ENCODE results near the gene PBX2. TPM values are rescaled to one million over a fixed set of nuclear protein-coding genes. Genes with fewer than 3 reads are reported as not detected.
"Not testable (repeated sequence)": the region's sequence is repeated elsewhere in the genome, so short reads cannot be mapped to it uniquely, and the experiment has no call there.

The PBX2 gene, protein sequence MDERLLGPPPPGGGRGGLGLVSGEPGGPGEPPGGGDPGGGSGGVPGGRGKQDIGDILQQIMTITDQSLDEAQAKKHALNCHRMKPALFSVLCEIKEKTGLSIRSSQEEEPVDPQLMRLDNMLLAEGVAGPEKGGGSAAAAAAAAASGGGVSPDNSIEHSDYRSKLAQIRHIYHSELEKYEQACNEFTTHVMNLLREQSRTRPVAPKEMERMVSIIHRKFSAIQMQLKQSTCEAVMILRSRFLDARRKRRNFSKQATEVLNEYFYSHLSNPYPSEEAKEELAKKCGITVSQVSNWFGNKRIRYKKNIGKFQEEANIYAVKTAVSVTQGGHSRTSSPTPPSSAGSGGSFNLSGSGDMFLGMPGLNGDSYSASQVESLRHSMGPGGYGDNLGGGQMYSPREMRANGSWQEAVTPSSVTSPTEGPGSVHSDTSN
- 103 TPM for total RNA-seq

DNA sequence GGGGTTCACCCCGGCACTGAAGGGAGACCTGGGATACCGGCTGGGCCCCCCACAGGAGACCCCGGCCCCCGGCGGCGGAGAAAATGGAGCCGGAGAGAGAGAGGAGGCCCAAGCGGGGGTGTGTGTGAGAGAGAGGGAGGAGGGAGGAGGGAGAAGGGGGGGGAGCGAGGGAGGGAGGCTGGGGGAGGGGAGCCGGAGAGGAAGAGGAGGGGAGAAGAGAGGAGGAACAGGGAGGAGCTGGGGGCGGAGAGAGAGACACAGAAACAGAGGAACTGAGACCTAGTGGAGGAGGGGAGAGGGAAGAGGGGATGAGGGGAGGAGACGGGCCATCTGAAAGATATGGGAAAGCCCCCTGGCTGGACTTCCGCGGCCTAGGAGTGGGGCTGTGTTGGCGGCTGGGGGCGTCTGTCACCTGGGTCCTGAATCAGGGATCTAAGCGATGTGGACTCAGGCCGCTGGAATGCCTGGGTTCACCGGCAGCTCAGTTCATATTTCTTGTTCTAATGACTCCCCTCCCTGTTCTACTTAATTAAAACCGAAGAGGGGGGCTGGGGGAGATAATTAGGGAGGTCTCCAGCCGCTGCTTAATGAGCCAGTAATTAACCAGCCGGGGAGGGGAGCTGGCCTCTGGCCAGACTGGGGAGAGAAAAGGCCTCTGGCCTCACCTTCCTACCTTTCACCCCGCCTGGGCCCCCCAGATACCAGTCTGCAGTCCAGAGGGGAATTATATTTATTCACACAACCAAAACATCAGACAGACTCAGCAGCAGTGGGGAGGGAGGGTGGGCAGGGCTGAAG is at the start of gene PBX2:
TSS of gene PBX2 (minus strand) at position 149 of the 798 bp plus-strand sequence. CDS start 287 bp downstream, outside the sequence.
- peak; percentile 96 for DNase-seq (ENCODE audit: low spot score)

DNA sequence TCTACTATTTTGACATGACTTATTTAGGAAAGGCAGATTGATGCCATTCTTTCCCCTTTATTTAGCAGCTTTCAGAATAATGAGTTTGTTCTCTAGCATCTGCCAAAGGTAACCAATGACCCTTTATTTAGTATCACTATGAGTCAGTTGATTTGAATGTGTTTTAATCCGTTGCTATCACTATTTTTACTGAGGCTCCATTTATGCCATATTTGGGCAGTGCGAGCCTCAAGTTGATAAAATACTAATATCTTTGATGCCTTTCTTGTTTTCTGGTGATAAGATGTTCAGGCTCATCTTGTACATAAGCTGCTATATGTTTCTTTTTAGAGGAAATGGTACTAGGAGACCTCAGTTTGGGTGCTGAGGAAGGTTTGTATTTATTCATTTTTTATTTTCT is 49.5 kb upstream of the PBX2 start:
- no peak for DNase-seq (ENCODE audit: low spot score)

DNA sequence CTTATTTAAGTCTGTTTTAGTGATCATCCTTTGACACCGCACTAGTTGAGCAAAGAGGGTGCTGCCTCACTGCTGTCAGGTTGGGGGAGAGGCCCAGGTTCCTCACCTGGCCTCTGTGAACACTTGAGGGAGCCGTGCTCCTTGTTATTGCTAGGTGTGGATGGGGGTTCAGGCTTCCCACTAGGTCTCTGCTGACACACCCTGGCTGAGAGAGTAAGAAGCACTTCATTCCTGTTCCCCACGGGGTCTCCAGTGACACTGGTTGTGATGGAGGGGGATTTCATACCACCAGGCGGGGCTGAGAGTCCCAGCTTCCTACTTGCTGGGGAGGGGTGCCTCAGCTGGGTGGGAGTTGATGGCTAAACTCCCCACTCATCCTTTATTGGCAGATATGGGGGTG is 44.9 kb upstream of the PBX2 start:
- no peak for DNase-seq (ENCODE audit: low spot score)

DNA sequence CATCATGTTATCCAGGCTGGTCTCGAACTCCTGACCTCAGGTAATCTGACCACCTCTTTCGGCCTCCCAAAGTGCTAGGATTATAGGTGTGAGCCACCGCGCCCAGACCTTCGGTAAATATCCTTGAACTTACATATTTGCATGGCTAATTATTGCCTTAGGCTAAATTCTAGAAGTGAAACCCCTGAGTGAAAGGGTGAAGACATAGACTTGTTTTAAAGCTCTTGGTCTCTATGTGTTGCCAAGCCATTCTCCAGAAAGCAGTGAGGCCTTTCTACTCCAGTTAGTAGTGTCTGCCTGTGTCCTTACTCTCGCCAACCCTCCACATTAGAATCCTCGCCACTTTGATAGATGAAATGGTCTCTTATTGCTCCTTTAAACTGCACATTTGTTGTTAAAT is 36.4 kb upstream of the PBX2 start:
- no peak for DNase-seq (ENCODE audit: low spot score)

DNA sequence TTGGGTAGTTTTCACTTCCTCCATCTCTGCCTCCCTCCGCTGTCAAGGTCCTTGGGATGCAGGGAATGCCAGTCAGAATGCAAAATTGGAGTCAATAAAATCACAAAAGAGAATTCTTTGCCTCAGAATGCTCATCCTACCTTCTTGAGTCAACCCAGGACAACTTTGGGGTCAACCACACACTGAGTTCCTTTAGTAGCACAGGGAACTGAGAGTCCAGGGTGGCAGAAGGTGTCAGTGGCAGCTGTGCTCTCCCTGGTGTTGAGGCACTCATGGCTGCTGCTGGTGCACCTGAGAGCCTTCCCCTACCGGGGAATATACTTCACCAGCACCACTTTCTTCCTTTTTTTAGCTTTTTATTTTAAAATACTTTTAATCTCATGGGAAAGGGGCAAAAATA is 34.7 kb upstream of the PBX2 start:
- no peak for DNase-seq (ENCODE audit: low spot score)

DNA sequence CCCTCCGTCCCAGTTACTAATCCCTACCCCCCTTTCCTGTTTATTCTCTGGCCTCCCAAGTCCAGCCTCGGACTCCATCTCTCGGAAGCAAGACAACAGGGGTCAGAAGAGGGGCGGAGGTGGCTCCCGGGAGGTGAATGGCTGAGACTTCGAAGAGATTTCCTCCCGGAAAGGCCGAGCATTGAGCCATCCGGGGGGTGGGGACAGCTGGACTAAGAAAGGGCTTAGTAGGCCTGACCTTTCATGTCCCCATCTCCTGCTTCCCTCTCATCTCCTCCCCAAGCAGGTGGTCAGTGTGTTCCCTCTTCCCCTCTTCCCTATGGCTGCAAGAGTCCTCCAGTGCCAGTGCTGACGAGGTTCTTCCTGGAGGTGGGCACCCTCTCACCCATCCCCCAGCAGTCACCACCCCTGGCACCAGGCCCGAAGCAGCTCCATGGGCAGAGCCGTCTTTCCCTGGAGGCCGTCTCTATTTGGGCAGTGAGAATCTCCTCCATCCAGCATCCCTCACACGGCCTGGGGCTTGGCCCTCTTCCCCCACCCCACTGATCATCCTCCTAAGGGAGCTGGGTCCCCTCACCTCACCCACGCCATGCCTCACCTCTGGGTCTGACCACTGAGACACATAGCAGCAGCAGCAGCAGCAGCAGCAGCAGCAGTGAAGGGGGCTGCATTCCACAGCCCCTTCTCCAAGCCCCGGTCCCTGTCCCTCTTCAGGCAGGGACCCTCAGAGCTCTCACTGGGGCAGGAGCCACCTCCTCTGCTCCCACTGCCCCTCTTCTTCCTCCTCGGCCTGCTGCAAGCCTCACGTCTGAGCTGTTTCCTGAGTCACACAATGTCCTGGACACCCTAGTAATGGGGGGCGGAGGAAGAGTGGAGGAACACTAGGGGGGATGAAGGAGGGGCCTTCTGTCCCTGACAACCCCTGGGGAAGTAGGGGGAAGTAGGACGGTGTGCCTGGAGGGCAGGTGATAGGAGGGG is 33.5 kb upstream of the PBX2 start, which contains the start of gene NOTCH4:
TSS of gene NOTCH4 (minus strand) at position 810 of the 978 bp plus-strand sequence. CDS start at position 671, 139 bp downstream.
- DNase-seq (ENCODE audit: low spot score): no peak

DNA sequence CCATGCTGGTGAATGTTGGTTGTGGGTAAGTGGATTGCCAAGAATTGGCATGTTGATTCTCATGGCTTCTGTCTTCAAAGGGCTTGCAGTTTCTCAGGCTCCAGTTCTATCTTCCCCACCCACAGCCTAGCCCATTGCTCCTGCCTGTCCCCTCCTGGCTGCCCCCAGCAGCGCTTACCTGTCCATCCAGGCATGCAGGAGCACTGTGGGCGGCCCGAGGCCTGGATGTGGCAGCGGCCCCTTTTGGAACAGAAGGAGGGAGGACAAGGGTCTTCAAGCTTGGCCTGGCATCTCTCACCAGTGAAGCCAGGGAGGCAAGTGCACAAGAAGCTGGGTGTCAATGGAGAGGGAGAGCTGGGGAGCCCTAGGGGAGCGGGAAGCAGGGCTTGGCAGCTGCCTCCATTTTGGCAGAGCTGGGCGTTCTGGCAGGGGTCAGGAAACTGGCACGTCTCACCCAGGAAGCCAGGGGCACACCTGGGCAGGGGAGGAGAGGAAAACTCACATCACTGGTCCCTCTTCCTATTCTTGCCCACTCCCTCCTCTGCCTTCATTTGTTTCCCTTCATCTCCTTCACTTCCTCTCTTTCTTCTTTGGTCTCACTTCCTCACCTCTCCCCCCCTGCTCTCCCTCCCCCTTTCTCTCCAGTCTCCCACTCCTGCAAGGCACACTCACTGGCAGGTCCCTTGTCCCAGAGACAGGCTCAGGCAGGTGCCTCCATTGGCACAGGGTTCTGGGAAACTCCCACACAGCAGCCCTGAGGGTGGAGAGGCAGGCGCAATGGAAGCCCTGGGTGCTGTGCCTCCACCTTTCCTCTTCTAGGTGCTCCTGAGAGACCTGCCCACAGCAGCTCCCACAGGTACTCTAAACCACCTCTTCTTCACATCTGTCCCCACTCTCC is 32.6 kb upstream of the PBX2 start:
- no peak for DNase-seq (ENCODE audit: low spot score)

DNA sequence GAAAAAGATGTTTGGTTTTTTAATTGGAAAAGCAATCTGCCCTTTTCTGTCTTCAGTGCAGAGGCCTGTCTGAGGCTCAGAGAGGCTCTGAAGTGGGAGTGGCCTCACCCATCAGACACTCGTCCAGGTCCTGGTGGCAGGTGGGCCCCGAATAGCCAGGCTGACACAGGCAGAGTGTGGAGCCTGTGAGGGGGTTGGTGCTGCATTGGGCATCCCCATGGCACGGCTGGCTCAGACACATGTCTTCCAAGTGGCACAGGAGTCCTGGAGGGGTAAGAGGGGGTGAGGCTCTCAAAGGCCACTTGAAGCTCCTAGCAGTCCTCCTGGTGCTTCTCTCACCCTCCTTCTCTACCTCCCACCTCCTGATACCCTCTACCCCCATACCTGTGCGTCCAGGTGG is 30.0 kb upstream of the PBX2 start:
- no peak for DNase-seq (ENCODE audit: low spot score)

DNA sequence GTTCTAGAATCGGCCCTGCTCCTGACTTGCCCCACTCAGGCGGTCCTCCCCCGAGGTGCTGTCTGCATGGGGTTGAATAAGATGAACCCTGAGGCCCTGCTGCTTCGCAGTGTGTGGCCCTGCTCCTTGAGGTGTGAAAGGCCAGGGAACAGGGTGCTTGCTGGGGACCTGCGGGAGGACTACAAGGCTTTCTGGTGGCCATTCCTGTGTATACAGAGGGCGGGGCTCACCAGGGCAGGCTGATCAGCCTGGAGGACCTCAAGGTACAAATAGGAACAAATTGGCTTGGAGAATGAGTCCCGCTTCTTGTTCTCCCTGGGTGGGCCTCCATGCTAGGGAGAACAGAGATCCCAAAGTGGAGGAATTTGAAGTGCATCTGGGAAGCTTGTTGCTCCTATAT is 28.2 kb upstream of the PBX2 start:
- no peak for DNase-seq (ENCODE audit: low spot score)

DNA sequence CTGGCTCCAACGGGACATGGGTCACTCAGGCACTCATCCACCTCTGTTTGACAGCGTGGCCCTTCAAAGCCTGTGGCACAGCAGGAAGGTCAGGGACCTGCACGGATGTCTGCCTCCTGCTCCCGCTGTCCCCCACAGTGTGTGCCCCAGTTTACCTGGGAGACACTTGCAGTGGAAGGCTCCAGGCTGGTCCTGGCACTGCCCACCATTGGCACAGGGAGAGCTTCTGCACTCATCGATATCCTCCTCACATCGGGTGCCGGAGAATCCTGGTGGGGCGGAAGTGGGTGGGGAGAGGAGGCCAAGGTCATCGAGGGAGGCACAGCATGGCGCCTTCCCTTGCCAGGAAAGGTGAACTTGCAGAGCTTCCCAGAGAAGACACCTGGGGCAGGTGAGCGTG is 27.0 kb upstream of the PBX2 start:
- DNase-seq (ENCODE audit: low spot score): no peak

DNA sequence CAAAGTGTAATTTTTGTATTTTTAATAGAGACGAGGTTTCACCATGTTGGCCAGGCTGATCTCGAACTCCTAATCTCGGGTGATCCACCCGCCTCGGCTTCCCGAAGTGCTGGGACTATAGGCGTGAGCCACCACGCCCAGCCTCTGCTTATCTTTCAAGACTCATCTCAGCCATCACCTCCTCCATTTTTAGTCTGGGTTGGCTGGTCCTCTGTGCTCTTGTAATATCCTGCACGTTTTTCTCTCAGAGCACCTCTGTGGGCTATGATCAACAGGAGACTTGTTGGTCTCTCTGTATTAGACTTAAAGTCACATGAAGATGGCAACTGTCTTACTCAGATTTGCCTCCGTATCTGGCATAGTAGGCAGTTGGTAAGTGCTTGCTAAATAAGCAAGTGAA is 26.3 kb upstream of the PBX2 start:
- DNase-seq (ENCODE audit: low spot score): no peak

DNA sequence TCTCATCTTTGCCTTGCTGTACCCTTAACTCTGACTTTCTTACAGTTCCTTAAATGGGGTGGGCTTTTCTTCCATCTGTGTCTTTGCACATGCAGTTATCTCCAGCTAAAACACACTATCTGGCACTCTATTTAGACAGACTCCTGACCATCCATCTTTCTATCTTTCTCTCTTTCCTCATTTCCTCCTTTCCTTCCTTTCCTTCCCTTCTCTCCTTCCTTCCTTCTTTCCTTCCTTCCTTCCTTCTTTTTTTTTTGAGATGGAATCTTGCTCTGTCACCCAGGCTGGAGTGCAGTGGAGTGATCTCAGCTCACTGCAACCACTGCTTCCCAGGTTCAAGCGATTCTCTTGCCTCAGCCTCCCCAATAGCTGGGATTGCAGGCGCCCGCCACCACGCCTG is 25.6 kb upstream of the PBX2 start:
- no peak for DNase-seq (ENCODE audit: low spot score)

DNA sequence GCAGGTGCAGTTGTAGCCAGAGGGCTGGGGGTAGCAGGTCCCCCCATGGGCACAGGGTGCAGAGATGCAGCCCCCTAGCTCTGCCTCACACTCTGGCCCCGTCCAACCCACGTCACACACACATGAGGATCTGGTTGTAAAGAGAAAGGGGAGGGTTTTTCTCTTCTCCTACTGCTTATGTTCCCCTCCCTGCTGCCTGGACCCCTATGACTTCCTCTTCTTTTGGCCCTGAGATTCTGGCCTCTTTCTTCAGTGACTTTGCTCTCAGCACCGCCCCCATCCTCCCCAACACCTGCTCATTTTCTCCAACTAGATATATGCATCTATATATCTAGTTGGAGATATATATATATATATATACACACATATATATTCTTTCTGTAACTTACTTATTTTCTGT is 24.1 kb upstream of the PBX2 start:
- DNase-seq (ENCODE audit: low spot score): no peak

DNA sequence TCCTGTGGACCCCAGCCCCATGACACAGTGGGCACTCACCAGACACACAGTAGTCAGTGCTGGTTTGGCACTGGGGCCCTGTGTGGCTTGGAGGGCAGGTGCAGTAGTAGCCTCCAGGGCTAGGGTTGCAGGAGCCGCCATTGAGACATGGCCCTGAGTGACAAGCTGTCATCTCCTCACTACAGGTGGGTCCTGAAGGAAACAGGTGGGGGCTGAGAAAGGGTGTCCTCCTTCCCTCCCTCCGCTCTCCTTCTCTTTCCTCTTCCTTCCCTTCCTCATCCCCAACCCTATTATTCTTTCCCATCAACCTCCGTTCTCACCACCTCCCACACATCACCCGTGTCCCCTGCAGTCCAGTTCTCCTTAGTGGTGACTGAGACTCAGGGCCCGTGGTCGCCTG is 23.6 kb upstream of the PBX2 start:
- DNase-seq (ENCODE audit: low spot score): no peak

DNA sequence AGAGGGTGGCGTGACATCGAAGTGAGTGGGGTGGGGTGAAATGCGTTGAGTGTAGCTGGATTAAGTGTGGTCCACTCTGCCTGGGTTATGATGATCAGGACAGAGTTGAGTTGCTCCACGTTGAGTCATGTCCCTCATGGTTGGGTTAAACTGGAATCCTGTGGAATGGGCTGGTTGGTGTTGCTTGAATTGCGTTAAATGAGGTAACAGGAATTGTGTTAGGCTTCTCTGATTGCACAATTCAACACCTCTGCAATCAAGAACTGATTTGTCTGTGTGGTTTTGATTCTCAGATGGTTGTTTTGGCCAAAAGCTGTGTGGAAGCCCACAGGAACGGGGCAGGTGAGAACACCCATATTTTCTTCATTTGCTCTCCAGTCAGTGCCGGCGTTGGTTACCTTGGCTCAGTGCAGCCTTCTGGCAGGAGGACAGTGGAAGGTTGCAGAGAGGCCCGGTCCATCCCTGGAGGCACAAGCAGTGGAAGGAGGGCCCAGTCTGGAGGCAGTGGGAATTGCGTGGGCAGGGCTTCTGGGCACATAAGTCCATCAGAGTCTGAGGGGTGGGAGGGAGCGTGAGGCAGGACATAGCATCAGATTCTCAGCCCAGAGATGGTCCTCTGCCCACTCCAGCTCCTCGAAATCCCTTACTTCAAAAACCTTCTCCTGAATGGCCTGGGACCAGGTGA is 22.2 kb upstream of the PBX2 start:
- DNase-seq (ENCODE audit: low spot score): no peak

DNA sequence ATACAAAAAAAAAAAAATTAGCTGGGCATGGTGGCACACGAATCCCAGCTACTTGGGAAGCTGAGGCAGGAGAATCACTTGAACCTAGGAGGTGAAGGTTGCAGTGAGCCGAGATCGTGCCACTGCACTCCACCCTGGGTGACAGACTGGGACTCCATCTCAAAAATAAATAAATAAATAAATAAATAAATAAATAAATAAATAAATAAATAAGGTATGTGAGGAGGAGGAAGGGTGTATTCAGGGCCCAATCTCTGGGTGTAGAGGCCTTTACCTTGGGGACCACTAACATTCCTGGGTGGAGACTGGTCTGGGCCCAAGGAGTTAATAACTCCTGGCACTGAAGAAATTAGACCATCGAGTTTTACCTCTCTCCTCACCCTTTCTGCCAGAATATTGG is 21.4 kb upstream of the PBX2 start:
- not testable (repeated sequence) for DNase-seq (ENCODE audit: low spot score)

DNA sequence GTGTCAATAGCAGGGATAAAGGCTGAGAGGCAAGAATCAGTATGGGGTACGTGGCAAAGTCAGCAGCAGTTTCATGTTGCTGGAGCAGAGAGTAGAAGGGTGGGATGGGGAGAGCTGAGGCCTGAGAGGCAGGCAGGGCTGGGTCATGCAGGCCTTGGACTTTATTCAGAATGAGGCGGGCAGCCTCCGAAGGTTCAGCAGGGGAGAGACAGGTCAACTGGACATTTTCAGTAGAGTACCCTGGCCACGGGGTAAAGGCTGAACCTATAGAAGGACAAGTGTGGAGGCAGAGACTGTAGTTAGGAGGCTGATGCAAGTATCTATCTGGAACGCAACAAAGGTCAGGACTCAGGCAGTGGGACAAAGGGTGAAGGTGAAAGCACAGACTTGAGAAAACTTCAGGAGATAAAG is 20.2 kb upstream of the PBX2 start:
- DNase-seq (ENCODE audit: low spot score): no peak

DNA sequence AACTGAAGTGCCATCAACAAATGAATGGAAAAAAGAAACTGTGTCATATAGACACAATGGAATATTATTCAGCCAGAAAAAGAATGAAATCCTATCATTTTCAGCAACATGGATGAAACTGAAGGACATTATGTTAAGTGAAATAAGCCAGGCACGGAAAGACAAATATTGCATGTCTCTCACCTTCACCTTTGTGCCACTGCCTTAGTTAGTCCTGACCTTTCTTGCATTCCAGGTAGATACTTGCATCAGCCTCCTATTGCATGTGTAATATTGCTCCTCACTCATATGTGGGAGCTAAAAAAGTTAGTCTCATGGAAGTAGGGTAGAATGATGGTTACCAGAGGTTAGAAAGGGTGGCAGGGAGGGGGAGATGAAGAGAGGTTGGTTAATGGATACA is 19.0 kb upstream of the PBX2 start:
- no peak for DNase-seq (ENCODE audit: low spot score)

DNA sequence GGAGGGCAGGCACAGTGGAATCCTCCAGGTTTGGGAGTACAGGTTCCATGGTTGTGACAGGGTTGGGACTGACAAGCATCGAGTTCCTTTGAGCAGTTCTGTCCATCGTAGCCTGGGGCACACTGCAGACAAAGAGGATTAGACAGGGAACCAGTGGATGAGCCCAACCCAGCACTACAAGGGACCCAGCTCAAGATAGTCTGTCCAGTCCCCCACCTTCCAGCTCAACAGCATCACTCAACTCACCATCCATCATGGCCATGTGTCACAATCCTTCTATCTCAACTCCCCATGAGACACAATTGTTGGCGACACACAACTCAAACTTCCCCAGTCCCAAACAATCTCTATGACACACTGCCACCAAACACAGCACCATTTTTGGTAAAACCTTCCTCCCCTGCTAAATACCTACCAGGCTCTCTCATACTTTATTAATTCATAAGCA is 14.3 kb upstream of the PBX2 start:
- DNase-seq (ENCODE audit: low spot score): no peak
